NCI-H2227 (cell line): ENCODE measurements around the gene CDC6.
A peak's percentile ranks its signal among the peaks of the same experiment; 100 is the strongest.

Source experiments
- DNase-seq: peaks from one replicate; lab custom pipeline; 2025; ENCODE audit not compliant: unreplicated experiment; lab: John Stamatoyannopoulos, UW

The CDC6 gene

GRCh38 chr17:40351359-40352236 is 63.9 kb downstream of the CDC6 start:
- DNase-seq: peak; percentile 77

- DNase-seq: no peak
Measured at GRCh38 chr17:40352237-40352778, 64.6 kb downstream of the CDC6 start.

GRCh38 chr17:40352779-40353394 is 65.2 kb downstream of the CDC6 start:
- no peak for DNase-seq
